Activated B cell treated with CpG ODN at 0.5 μM for 24 hours (primary cell): Measurements from ENCODE around the gene SPATA31E1. TPM values are rescaled to one million over a fixed set of nuclear protein-coding genes. Genes with fewer than 3 reads are reported as not detected.

Source experiments
- ATAC-seq: fragments of 200-7000 bp; cut with Tn5 transposase; one replicate; pipeline ENCODE4 v1.10.0; 2021; ENCODE audit warnings: low read depth, mild to moderate bottlenecking, moderate library complexity
- CTCF ChIA-PET: fragments of 350-600 bp; sonication (Branson Sonifier 250); formaldehyde crosslinking; loops from one replicate; lab custom pipeline; 2021; ENCODE audit warnings: antibody characterized with exemption; lab: Charles Lee
- POLR2A ChIA-PET: fragments of 350-600 bp; sonication (Branson Sonifier 250); formaldehyde crosslinking; loops from one replicate; lab custom pipeline; 2021; ENCODE audit warnings: antibody characterized with exemption; lab: Charles Lee
- DNase-seq: peaks from one replicate; pipeline ENCODE4 v3.0.0; 2022
- H3K27ac Mint-ChIP-seq: one replicate; pipeline ENCODE4 v1.8.0; 2020; ENCODE audit warnings: mixed read lengths
- H3K27me3 Mint-ChIP-seq: one replicate; pipeline ENCODE4 v1.8.0; 2021; ENCODE audit warnings: mixed read lengths
- H3K36me3 Mint-ChIP-seq: one replicate; pipeline ENCODE4 v1.8.0; 2021; ENCODE audit warnings: low read depth, mixed read lengths
- H3K4me1 Mint-ChIP-seq: one replicate; pipeline ENCODE4 v1.8.0; 2021; ENCODE audit warnings: mixed read lengths
- H3K4me3 Mint-ChIP-seq: one replicate; pipeline ENCODE4 v1.8.0; 2020; ENCODE audit warnings: mild to moderate bottlenecking, mixed read lengths
- H3K9me3 Mint-ChIP-seq: one replicate; pipeline ENCODE4 v1.8.0; 2020; ENCODE audit warnings: mixed read lengths
- intact Hi-C: fragments of 100-400 bp; cut with micrococcal nuclease; formaldehyde crosslinking; loops from one replicate; pipeline ENCODE4 v1.15.1; 2024
- total RNA-seq: library from RNA; stranded (reverse); gene quantifications from 2 replicates; pipeline ENCODE4 v1.2.3, GENCODE V29; 2022
- TF ChIP-seq, protein P1 (sequence below): fragments of 200-600 bp; IDR thresholded peaks from one replicate; pipeline ENCODE4 v1.8.0; 2022; ENCODE audit warnings: antibody characterized with exemption, mild to moderate bottlenecking

The SPATA31E1 gene
- total RNA-seq, 1 donor from 2014 or later, result not detected

DNA sequence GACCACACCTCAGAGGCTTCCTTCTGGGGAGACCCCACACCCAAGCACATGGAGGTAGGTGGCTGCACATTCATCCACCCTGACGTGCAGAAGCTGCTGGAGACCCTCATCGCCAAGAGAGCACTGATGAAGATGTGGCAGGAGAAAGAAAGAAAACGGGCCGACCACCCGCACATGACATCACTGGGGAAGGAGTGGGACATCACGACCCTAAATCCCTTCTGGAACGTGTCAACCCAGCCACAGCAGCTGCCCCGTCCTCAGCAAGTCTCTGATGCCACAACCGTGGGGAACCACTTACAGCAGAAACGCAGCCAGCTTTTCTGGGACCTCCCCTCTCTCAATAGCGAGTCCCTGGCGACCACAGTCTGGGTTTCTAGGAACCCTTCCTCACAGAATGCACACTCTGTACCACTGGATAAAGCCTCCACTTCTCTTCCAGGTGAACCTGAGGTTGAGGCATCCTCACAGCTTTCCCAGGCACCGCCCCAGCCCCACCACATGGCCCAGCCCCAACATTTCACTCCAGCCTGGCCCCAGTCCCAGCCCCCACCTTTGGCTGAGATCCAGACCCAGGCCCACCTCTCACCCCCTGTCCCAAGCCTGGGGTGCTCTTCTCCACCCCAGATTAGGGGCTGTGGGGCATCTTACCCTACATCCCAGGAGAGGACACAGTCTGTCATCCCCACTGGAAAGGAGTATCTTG lies 3.0 kb downstream of the SPATA31E1 start:
- H3K4me1 Mint-ChIP-seq, result no peaks in the 10 kb centered on the region
- DNase-seq, result no peak
- no peak for ATAC-seq
- CTCF ChIA-PET, result no interaction called here
- no peak overlapping the region for H3K4me3 Mint-ChIP-seq
- POLR2A ChIA-PET, result no interaction called here
- no peaks in the 10 kb centered on the region for H3K36me3 Mint-ChIP-seq
- intact Hi-C loops, result no loop called here
- TF ChIP-seq, protein P1, sequence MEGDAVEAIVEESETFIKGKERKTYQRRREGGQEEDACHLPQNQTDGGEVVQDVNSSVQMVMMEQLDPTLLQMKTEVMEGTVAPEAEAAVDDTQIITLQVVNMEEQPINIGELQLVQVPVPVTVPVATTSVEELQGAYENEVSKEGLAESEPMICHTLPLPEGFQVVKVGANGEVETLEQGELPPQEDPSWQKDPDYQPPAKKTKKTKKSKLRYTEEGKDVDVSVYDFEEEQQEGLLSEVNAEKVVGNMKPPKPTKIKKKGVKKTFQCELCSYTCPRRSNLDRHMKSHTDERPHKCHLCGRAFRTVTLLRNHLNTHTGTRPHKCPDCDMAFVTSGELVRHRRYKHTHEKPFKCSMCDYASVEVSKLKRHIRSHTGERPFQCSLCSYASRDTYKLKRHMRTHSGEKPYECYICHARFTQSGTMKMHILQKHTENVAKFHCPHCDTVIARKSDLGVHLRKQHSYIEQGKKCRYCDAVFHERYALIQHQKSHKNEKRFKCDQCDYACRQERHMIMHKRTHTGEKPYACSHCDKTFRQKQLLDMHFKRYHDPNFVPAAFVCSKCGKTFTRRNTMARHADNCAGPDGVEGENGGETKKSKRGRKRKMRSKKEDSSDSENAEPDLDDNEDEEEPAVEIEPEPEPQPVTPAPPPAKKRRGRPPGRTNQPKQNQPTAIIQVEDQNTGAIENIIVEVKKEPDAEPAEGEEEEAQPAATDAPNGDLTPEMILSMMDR, result no peak
- H3K27me3 Mint-ChIP-seq, result peaks cover 2% of the 10 kb centered on the region
- no peaks in the 10 kb centered on the region for H3K9me3 Mint-ChIP-seq
- no peak overlapping the region for H3K27ac Mint-ChIP-seq

DNA sequence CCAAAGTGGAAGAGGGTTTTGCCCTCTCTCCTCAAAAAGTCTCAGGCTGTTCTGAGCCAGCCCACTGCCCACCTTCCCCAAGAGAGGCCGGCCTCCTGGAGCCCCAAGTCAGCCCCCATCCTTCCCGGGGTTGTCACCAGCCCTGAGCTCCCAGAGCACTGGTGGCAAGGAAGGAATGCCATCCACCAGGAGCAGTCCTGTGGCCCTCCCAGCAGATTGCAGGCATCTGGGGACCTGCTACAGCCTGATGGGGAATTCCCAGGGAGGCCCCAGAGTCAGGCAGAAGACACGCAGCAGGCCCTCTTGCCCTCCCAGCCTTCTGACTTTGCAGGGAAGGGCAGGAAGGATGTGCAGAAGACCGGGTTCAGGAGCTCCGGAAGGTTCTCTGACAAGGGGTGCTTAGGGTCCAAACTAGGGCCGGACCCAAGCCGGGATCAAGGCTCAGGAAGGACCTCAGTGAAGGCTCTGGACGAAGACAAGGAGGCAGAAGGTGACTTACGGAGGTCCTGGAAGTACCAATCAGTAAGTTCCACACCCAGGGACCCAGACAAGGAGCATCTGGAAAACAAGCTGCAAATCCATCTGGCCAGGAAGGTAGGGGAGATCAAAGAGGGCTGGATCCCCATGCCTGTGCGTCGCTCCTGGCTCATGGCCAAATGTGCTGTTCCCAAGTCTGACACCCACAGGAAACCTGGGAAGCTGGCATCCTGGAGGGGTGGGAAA lies 3.7 kb downstream of the SPATA31E1 start:
- ChIA-PET CTCF (no interaction called here), POLR2A (no interaction called here)
- peaks cover 2% of the 10 kb centered on the region for H3K27me3 Mint-ChIP-seq
- H3K9me3 Mint-ChIP-seq, result no peaks in the 10 kb centered on the region
- no peak for ATAC-seq
- TF ChIP-seq, protein P1, result no peak
- intact Hi-C loops, result no loop called here
- H3K27ac Mint-ChIP-seq, result no peak overlapping the region
- DNase-seq, result no peak
- H3K36me3 Mint-ChIP-seq, result no peaks in the 10 kb centered on the region
- H3K4me1 Mint-ChIP-seq, result no peaks in the 10 kb centered on the region
- no peak overlapping the region for H3K4me3 Mint-ChIP-seq

DNA sequence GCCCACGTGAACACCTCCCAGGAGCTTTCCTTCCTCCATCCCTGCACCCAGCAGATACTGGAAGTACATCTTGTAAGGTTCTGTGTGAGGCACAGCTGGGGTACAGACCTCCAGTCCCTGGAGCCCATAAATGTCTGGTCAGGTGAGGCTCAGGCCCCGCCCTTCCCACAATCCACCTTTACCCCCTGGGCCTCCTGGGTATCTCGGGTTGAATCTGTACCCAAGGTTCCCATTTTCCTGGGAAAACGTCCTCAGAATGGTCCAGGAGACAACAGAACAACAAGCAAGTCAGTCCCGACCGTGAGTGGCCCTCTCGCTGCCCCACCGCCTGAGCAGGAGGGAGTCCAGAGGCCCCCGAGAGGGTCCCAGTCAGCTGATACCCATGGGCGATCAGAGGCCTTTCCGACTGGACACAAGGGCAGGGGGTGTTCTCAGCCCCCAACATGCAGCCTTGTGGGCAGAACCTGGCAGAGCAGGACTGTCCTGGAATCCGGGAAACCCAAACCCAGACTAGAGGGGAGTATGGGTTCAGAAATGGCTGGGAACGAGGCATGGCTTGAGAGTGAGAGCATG lies 4.3 kb downstream of the SPATA31E1 start:
- ATAC-seq, result no peak
- intact Hi-C loops, result no loop called here
- CTCF ChIA-PET, result no interaction called here
- no peak for DNase-seq
- H3K27me3 Mint-ChIP-seq, result peaks cover 2% of the 10 kb centered on the region
- H3K9me3 Mint-ChIP-seq, result no peaks in the 10 kb centered on the region
- no peaks in the 10 kb centered on the region for H3K36me3 Mint-ChIP-seq
- POLR2A ChIA-PET, result no interaction called here
- no peak overlapping the region for H3K27ac Mint-ChIP-seq
- TF ChIP-seq, protein P1, result no peak
- no peak overlapping the region for H3K4me3 Mint-ChIP-seq
- no peaks in the 10 kb centered on the region for H3K4me1 Mint-ChIP-seq

DNA sequence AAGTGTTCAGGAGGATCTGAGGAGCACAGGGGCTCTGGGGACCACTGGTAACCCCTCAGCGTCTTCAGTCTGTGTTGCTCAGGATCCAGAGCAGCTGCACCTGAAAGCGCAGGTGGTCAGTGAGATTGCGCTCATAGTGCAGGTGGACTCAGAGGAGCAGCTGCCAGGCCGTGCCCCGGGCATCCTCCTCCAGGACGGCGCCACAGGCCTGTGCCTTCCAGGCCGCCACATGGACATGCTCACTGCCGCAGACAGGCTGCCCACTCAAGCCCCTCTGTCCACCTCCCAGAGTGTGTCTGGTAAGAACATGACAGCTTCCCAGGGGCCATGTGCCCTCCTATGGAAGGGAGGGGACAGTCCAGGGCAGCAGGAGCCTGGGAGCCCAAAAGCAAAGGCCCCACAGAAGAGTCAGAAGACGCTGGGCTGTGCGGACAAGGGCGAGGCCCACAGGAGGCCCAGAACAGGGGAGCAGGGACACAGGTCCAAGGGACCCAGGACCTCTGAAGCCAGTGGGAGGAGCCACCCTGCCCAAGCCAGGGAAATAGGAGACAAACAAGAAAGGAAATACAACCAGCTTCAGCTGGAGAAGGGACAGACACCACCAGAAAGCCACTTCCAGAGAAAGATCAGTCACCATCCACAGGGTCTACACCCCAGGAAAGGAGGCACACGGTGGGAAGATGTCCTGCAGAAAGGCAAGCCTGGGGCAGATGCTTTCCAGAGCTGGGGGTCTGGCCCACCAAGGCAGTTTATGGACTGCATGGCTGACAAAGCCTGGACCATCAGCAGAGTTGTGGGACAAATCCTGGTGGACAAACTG lies 5.2 kb downstream of the SPATA31E1 start:
- H3K36me3 Mint-ChIP-seq, result no peaks in the 10 kb centered on the region
- H3K27ac Mint-ChIP-seq, result no peak overlapping the region
- no peaks in the 10 kb centered on the region for H3K27me3 Mint-ChIP-seq
- no peak for ATAC-seq
- TF ChIP-seq, protein P1, result no peak
- H3K9me3 Mint-ChIP-seq, result no peaks in the 10 kb centered on the region
- DNase-seq, result no peak
- CTCF ChIA-PET, result no interaction called here
- intact Hi-C loops, result no loop called here
- no peaks in the 10 kb centered on the region for H3K4me1 Mint-ChIP-seq
- no peak overlapping the region for H3K4me3 Mint-ChIP-seq
- POLR2A ChIA-PET, result no interaction called here
